Stimulated activated CD8-positive, alpha-beta memory T cell treated with anti-CD3 and anti-CD28 coated beads, Interleukin-15, amount 100 ng/mL, for 24 hours (primary cell): ENCODE measurements around the gene TRMT2A.

Experiments used
- DNase-seq: peaks from one replicate; pipeline ENCODE4 v3.0.0-alpha.2; 2020; ENCODE audit warnings: low read depth

Gene TRMT2A

GRCh38 chr22:20135265-20135664 lies 18.2 kb upstream of the TRMT2A start:
- DNase-seq, result no peak

- no peak for DNase-seq
These were observed 17.0 kb upstream of the TRMT2A start for GRCh38 chr22:20133930-20134549.

- no peak for DNase-seq
These were observed 15.7 kb upstream of the TRMT2A start for GRCh38 chr22:20132686-20133246.

DNA sequence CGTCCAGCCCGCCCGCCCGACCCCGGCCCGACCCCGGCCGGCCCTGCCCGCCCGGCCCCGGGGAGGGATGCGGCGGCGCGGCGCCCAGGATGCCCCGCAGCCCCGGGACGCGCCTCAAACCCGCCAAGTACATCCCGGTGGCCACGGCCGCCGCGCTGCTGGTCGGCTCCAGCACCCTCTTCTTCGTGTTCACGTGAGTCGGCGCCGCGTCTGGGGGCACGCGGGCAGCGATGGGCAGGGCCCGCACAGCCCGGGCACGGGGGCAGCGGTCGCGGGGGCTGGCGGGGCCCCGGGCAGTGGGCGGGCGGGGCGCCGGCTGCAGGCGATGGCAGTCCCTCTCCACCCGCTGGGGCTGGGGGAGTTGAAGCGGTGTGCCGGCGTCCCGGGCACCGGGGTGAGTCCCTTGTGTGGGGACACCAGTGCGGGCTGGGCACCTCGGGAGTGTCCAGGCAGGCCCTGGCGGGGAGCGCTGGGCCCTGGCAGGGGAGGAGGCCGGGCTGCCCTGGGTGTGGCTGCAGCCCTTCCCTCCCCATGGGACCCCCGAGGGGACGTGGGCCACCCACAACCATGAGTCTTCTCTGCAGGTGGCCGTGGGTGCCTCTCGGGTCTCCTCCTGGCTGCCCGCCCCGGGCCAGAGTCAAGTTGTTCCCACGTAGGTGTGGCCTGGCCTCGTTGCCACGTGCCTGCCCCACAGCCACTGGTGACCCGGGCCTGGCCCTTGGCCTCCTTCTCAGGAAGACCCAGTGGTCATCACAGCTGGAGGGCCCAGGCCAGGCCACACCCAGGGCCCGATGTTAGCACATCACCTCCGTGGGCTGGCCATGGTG lies 15.0 kb upstream of the TRMT2A start:
- no peak for DNase-seq

DNA sequence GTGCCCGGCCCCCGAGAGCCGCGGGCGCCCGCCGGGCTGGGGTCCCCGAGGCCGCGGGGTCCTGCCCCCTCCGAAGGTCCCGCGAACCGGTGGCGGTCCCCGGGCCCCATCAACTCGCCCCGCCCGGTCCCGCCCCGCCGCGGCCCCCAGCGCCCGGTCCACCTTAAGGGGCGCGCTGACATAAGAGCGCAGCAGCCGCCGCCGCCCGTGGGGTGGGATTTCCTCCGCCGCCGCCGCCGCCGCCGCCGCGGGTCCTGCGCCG lies 14.5 kb upstream of the TRMT2A start, which contains the start of gene ZDHHC8:
Gene ZDHHC8 (plus strand): TSS at position 208 of the 262 bp plus-strand sequence. CDS start 144 bp downstream, outside the sequence.
- no peak for DNase-seq

- DNase-seq, result peak; percentile 54
These were observed 13.9 kb upstream of the TRMT2A start for GRCh38 chr22:20130731-20131596.

GRCh38 chr22:20130319-20130718 lies 13.3 kb upstream of the TRMT2A start:
- no peak for DNase-seq

GRCh38 chr22:20129747-20130014 lies 12.7 kb upstream of the TRMT2A start:
- no peak for DNase-seq

- no peak for DNase-seq
These were observed 12.1 kb upstream of the TRMT2A start for GRCh38 chr22:20128902-20129746.

- DNase-seq, result no peak
These were observed 11.5 kb upstream of the TRMT2A start for GRCh38 chr22:20128619-20128901.

GRCh38 chr22:20127869-20128618 lies 11.0 kb upstream of the TRMT2A start:
- DNase-seq, result no peak

- no peak for DNase-seq
These were observed 10.4 kb upstream of the TRMT2A start for GRCh38 chr22:20127318-20127868.

GRCh38 chr22:20126284-20127029 lies 9.4 kb upstream of the TRMT2A start:
- no peak for DNase-seq

GRCh38 chr22:20125201-20126174 lies 8.5 kb upstream of the TRMT2A start:
- no peak for DNase-seq

DNA sequence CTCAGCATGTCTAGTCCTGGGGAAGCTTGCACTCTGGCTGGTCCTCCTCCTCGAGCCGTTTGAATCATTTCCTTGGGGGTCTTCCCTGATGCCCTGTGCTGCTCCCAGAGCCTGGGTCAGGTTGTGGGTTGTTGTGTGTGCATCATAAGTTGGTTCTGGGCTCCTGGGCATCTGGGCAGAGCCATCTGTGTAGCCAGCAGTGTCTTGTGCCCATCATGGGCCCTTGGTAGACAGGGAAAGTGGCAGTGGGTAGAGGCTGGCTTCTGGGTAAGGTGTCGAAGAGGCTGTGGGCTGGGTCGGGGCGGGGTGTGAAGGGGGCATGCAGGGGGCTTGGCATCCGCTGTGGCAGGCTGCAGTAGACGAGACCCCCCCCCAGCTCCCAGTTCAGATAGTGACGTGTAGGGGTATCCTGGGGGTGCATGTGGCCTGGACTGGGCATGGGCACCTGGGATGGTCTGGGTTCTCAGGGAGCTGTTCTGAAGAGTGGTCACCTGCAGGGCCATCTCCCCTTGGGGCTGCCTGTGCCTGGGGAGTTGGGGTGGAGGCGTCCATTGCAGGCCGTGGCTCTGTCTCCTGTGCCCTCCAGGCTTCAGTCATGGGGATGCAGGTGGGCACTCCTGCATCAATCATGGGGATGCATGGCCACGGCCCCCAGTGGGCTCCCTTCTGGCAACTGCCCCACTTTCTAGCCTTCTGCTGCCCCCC lies 7.2 kb upstream of the TRMT2A start:
- DNase-seq, result no peak

GRCh38 chr22:20123366-20124082 lies 6.5 kb upstream of the TRMT2A start:
- no peak for DNase-seq

GRCh38 chr22:20121856-20122415 lies 4.9 kb upstream of the TRMT2A start:
- no peak for DNase-seq
